ENCODE data around the gene AP1S1.

DNA sequence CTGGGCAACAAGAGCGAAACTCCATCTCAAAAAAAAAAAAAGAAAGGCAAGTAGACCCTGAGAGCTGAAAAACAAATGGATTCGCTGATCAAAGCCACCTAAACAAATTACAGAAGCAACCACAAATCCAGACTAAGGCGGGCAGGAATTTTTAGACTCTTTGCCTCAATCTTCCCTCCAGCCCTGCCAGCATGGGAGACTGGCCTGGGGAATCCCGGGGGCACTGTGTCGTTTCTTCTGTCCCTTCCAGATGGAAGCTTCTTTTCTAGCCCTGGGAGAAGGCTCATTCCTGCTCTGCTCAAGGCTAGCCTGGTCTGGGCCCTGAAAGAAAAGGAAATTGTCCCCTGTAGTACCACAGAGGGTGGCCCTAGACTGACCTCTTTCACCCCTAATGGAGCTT is 43.0 kb upstream of the AP1S1 start:
- TF ChIP-seq L3MBTL2 (conservative IDR thresholded peaks at IDR 0.05) (no peak), ZNF384 (IDR thresholded peaks at IDR 0.05) (no peak), BHLHE40 (IDR thresholded peaks at IDR 0.05; ENCODE audit: borderline replicate concordance) (no peak), SUZ12 (IDR thresholded peaks at IDR 0.05) (no peak), SP1 (IDR thresholded peaks at IDR 0.05) (no peak), ELF4 (IDR thresholded peaks at IDR 0.05) (no peak)
